T-cell (primary cell): ENCODE measurements around the gene ABCC9. TPM values are rescaled to one million over a fixed set of nuclear protein-coding genes. Genes with fewer than 3 reads are reported as not detected.

Experiments
- total RNA-seq, 35 experiments: library from RNA in 6 of 35; stranded (reverse) in 6 of 35; fragments of 120-200 nt in 1 of 35; gene quantifications; one replicate each; pipeline versions ENCODE4 v1.2.1 to v1.2.4 and lab custom pipeline; 2013 to 2026

Gene ABCC9
- total RNA-seq, 5 donors from 2014 or later (not counting 1 experiment from before 2014, with no cell fraction given) = 0.06 to 0.10 (median 0.09) TPM; not detected in 2

Other genes starting within 250 kb of the ABCC9 start
- under 1 TPM in 1 of 5 donors, not detected in 4; 0.41 TPM for gene KCNJ8, start 166.7 kb downstream of the ABCC9 start, total RNA-seq
- 10 to 100 TPM; 10.4 to 22.2 (median 18.5) TPM for gene CMAS, start 104.8 kb upstream of the ABCC9 start, total RNA-seq